ENCODE measurements around the gene PDIA3.

GRCh38 chr15:43776101-43776717 is 30.0 kb downstream of the PDIA3 start:
- TF ChIP-seq POLR2A (IDR thresholded peaks at IDR 0.05) (no peak), CTCF (IDR thresholded peaks at IDR 0.05) (no peak)
